Esophagus (tissue), 2 donors: ENCODE results near the gene TRMT1L. TPM values are rescaled to one million over a fixed set of nuclear protein-coding genes. Genes with fewer than 3 reads are reported as not detected.

Experiments used
- H3K27ac ChIP-seq, 2 donors: one replicate each; pipeline ENCODE4 v1.5.1; 2013; ENCODE audit warnings: low read depth in 2 of 2, mild to moderate bottlenecking in 2 of 2, inconsistent platforms in 1 of 2, low read length in 1 of 2, moderate library complexity in 1 of 2
- H3K27me3 ChIP-seq, 2 donors: one replicate each; pipeline ENCODE4 v1.6.1; 2013; ENCODE audit warnings: low read length in 2 of 2, control low read depth in 1 of 2, mild to moderate bottlenecking in 1 of 2; ENCODE audit not compliant: insufficient read depth in 2 of 2, control insufficient read depth in 1 of 2
- H3K36me3 ChIP-seq, 2 donors: one replicate each; pipeline ENCODE4 v1.6.1; 2013; ENCODE audit warnings: low read length in 1 of 2; ENCODE audit not compliant: control insufficient read depth in 2 of 2, insufficient read depth in 2 of 2
- H3K4me1 ChIP-seq, 2 donors: one replicate each; pipeline ENCODE4 v1.6.1; 2013; ENCODE audit warnings: low read length in 1 of 2; ENCODE audit not compliant: control insufficient read depth in 2 of 2, insufficient read depth in 2 of 2
- H3K4me3 ChIP-seq, 2 donors: one replicate each; pipeline ENCODE4 v1.5.1; 2013; ENCODE audit warnings: low read length in 2 of 2, mild to moderate bottlenecking in 2 of 2, low read depth in 1 of 2, moderate library complexity in 1 of 2
- H3K9me3 ChIP-seq, 2 donors: one replicate each; pipeline ENCODE4 v1.6.1; 2013; ENCODE audit warnings: mild to moderate bottlenecking in 2 of 2, low read depth in 1 of 2, low read length in 1 of 2, moderate library complexity in 1 of 2; ENCODE audit not compliant: control insufficient read depth in 2 of 2, insufficient read depth in 1 of 2
- WGBS, 2 donors: extraction: QIAGEN DNeasy Blood & Tissue Kit; methylation state at CpG; one replicate each; pipeline ENCODE4 v1.1.7; 2013; 5-methylcytosine and 5-hydroxymethylcytosine counted together
- polyA plus RNA-seq, 2 donors: library from polyadenylated mRNA; stranded (reverse); fragments of 200-250 nt; gene quantifications; one replicate each; pipeline ENCODE4 v1.2.3, GENCODE V29; 2013
- donor health status: healthy with polysubstance abuse.
- donor health status: Bipolar disorder and iron deficiency.

The TRMT1L gene
- polyA plus RNA-seq, 2 donors, result 3.8 to 4.9 TPM

GRCh38 chr1:185157599-185158412, 1.1 kb upstream of the TRMT1L start:
- Histone ChIP-seq H3K36me3 (peaks cover 0 to 3% of the 10 kb centered on the region in 2 donors), H3K27me3 (no peaks in the 10 kb centered on the region), H3K4me1 (no peaks in the 10 kb centered on the region), H3K9me3 (no peaks in the 10 kb centered on the region), H3K4me3 (peak overlapping the region; percentile 86 to 91), H3K27ac (peak overlapping the region; percentile 93 to 95)
- WGBS, 2 donors, result 1% methylated on average over 20 of the region's 20 CpGs

- Histone ChIP-seq H3K27me3 (no peaks in the 10 kb centered on the region), H3K4me1 (no peaks in the 10 kb centered on the region), H3K9me3 (no peaks in the 10 kb centered on the region), H3K27ac (peak overlapping the region; percentile 93 to 95), H3K36me3 (no peaks in the 10 kb centered on the region), H3K4me3 (peak overlapping the region; percentile 86 to 91)
- 0 to 1% methylated on average over 29 to 30 of the region's 30 CpGs for WGBS, 2 donors
Measured at GRCh38 chr1:185156288-185156853, 382 bp downstream of the TRMT1L start.

GRCh38 chr1:185155600-185156287, 1.0 kb downstream of the TRMT1L start:
- H3K4me3 ChIP-seq, result peak overlapping the region; percentile 86 to 91
- H3K9me3 ChIP-seq, result no peaks in the 10 kb centered on the region
- WGBS, 2 donors, result 7 to 10% methylated on average over 11 of the region's 11 CpGs
- H3K27me3 ChIP-seq, result no peaks in the 10 kb centered on the region
- no peaks in the 10 kb centered on the region for H3K36me3 ChIP-seq
- peak overlapping the region; percentile 93 to 95 for H3K27ac ChIP-seq
- no peaks in the 10 kb centered on the region for H3K4me1 ChIP-seq

GRCh38 chr1:185154912-185155513, 1.7 kb downstream of the TRMT1L start:
- 21 to 33% methylated on average over 2 of the region's 2 CpGs for WGBS, 2 donors
- H3K27me3 ChIP-seq, result no peaks in the 10 kb centered on the region
- H3K4me3 ChIP-seq, result no peak overlapping the region
- H3K36me3 ChIP-seq, result peaks cover 0 to 3% of the 10 kb centered on the region in 2 donors
- no peak overlapping the region for H3K27ac ChIP-seq
- no peaks in the 10 kb centered on the region for H3K9me3 ChIP-seq
- H3K4me1 ChIP-seq, result no peaks in the 10 kb centered on the region

GRCh38 chr1:185152187-185152767, 4.5 kb downstream of the TRMT1L start:
- no peak overlapping the region for H3K4me3 ChIP-seq
- H3K4me1 ChIP-seq, result no peaks in the 10 kb centered on the region
- no peaks in the 10 kb centered on the region for H3K27me3 ChIP-seq
- peaks cover 3% of the 10 kb centered on the region in 2 donors for H3K36me3 ChIP-seq
- no peaks in the 10 kb centered on the region for H3K9me3 ChIP-seq
- WGBS, 2 donors, result 82 to 87% methylated on average over 3 of the region's 3 CpGs
- no peak overlapping the region for H3K27ac ChIP-seq

GRCh38 chr1:185151215-185151614, 5.5 kb downstream of the TRMT1L start:
- Histone ChIP-seq H3K9me3 (no peaks in the 10 kb centered on the region), H3K27me3 (no peaks in the 10 kb centered on the region), H3K27ac (no peak overlapping the region), H3K4me3 (no peak overlapping the region), H3K4me1 (no peaks in the 10 kb centered on the region), H3K36me3 (peaks cover 3% of the 10 kb centered on the region in 2 donors)
- 93 to 97% methylated on average over 5 of the region's 5 CpGs for WGBS, 2 donors

- no peak overlapping the region for H3K27ac ChIP-seq
- H3K4me1 ChIP-seq, result no peaks in the 10 kb centered on the region
- no peak overlapping the region for H3K4me3 ChIP-seq
- no peaks in the 10 kb centered on the region for H3K9me3 ChIP-seq
- no peaks in the 10 kb centered on the region for H3K27me3 ChIP-seq
- peaks cover 0 to 3% of the 10 kb centered on the region in 2 donors for H3K36me3 ChIP-seq
Measured at GRCh38 chr1:185144233-185144632, 12.5 kb downstream of the TRMT1L start.

- no peaks in the 10 kb centered on the region for H3K36me3 ChIP-seq
Measured at GRCh38 chr1:185139246-185139645, 17.5 kb downstream of the TRMT1L start.

GRCh38 chr1:185137896-185138545, 18.7 kb downstream of the TRMT1L start:
- Histone ChIP-seq H3K4me3 (no peak overlapping the region), H3K36me3 (no peaks in the 10 kb centered on the region), H3K27ac (no peak overlapping the region), H3K27me3 (no peaks in the 10 kb centered on the region), H3K9me3 (no peaks in the 10 kb centered on the region), H3K4me1 (no peaks in the 10 kb centered on the region)
- WGBS, 2 donors, result 90 to 98% methylated on average over 1 of the region's 1 CpG

More at GRCh38 chr1:185139246-185139645, 17.5 kb downstream of the TRMT1L start:
- Histone ChIP-seq H3K4me3 (no peak overlapping the region), H3K4me1 (no peaks in the 10 kb centered on the region), H3K27ac (no peak overlapping the region), H3K27me3 (no peaks in the 10 kb centered on the region), H3K9me3 (no peaks in the 10 kb centered on the region)
- WGBS, 2 donors, result 96% methylated on average over 4 of the region's 4 CpGs
